Stimulated activated CD4-positive, alpha-beta T cell treated with anti-CD3 and anti-CD28 coated beads, Interleukin-4, amount 100 ng/mL, for 48 hours (primary cell): ENCODE measurements around the gene AGER.
"Not testable (repeated sequence)": the region's sequence is repeated elsewhere in the genome, so short reads cannot be mapped to it uniquely, and the experiment has no call there.

Experiments
- DNase-seq, 2 donors: peaks; one replicate each; pipeline ENCODE4 v3.0.0-alpha.2; 2020; ENCODE audit warnings: low read depth in 2 of 2

AGER gene

DNA sequence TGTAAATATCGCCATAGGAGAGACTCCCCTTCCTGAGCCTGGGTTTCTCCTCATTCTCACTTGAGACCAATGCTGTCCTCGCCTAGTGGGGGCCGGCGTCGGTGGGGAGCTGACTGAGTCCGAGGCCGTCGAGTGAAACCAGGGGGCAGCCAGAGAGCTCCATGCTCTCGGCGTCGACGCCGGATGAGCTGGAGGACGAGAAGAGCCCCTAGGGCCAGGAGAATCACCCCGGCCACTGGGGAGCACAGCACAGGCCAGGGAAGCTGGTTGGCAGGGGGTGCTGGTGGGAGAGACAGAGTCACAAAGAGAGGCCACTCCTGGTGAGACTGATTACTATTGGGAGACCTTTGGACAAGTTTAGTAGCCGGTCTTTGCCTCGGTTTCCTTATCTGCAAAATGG lies 14.8 kb upstream of the AGER start:
- no peak for DNase-seq

DNA sequence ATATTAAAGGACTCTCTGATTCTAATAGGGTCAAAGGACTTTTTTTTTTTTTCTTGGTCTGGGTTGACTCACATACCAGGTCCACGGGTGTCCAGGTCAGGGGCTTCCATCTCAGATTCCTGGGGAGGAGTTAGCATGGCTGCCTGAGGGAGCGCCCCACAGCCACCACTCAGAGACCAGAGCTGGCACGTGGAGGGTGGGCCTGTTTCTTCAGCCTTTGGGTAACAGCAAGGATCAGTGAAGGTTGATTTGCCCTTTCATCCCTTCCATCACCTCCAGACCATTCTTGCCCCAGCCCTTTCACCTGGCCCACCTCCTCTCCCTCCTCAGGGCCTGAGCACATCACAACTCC lies 14.3 kb upstream of the AGER start:
- no peak for DNase-seq

DNA sequence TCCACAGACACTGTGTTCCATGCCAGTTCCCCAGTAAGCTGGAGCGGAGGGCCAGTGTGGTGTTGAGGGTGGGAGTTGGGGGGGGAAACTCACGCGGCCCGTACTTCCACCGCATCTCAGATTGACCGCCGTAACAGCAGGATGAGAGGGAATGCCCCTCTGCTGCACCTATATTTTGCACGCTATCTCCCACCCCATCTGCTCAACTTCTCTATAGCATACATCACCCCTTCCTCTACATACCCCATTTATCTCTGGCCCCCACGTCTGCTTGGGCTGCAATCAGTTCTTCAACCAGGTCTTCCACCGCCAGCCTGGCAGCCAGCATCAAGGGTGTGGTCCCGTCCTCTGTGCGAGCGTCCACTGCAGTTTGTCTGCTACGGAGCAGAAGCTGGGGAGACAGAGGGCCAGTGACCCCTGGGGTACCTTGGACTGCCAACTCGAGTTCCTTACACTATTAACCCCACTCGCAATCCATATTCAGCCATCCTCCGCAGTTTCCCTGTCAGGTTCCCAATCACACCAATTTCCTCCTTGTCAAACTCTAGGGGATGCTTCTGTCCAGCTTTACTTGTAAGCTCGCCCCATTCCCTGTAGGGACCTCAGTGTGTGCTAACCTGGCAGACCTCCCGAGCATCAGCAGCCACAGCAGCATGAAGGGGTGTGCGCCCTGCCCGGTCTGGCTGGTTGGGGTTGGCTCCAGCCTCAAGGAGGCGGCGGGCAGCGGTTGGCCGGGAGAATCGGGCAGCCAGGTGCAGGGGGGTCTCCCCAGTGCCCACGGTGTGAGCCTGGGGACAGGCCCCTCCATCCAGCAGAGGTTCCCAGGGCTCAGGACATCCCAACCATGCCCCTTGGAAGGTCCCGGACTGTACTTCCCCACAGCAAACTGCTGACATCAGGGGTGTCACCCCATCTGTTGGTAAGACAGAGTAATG lies 12.9 kb upstream of the AGER start:
- no peak for DNase-seq

DNA sequence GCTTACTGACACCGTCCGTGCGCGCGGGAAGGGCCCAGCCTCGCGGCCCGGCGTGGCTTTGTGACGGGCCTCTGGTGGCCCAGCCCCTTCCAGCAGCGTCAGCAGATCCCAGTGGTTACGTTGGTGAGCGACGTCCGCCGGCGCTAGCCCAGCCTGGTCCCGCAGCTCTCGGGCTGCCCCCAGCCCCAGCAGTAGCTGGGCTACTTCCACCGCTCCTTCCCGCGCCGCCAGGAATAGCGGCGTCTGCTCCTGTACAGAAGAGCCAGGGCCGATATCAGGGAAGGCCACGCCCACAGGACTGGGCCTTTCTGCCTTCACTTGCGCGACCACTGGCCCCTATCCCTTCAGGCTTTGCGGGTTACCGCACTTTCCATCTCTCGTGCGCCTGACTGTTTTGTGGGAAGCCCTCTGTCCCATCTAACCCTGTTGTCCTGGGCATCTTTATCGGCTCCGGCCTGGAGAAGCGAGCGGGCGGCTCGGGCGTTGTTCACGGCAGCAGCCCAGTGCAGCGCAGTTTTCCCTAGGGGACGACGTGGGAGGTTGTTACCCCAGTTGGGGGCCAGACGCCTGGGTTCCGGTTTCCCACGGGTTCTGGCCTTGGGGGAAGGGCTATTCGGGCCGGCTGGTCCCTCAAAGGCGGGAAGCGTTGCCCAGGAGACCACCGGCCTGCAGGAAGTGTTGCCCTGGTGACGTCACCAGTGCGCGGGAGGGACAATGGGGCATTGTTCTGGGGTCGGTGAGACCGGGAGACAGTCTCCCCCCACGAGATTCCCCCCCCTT lies 12.0 kb upstream of the AGER start:
- DNase-seq: peak; percentile 57 to 60

DNA sequence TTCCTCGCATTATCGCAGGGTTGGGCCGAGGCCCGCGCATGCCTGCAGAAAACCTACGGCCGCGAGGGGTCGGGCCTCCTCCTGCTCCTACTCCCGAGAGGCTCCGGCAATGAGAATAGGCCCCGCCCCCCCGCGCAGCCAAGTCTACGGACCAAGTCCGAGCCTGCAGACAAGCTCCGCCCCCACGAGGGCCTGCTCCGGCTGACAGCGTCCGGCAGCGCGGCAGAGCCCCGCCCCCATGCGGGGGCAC lies 11.5 kb upstream of the AGER start:
- DNase-seq: peak; percentile 100

DNA sequence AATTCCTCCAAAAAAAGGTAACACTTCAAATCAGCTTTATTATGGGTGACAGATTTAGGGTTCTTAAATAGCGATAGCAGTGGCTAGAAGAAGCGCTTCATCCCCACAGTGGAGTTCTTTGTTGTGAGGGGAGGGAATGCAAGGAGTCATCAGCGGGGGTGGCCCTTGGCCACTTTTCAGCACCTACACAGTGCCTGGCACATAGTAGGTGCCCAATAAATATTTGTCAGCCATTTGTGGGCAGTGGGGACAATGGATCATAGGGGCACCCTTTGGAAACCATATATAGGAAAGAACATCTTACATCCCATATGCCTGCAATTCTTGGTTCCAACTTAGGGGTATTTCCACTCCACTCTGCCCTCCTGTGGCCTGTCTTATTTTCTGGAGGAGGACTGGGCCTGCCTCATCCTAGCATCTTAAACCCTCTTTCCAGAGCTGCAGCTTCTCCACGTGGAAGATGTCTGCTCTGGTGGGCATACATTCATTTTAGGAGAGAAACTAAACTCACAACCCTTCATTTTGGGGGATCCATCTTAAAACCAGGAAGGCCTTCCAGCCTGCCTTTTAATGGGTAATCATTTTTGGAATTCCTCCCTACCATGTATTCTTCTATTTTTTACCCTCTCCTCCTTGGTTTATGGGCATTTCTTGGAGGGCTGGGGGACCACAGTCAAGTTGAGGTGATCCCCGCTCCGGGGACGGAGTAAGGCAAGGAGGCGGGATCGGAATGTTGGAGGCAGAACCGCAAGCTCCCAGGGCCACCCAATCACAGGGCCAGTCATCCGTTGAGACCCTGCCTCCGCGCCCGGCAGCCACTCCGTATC lies 11.0 kb upstream of the AGER start:
- no peak for DNase-seq

DNA sequence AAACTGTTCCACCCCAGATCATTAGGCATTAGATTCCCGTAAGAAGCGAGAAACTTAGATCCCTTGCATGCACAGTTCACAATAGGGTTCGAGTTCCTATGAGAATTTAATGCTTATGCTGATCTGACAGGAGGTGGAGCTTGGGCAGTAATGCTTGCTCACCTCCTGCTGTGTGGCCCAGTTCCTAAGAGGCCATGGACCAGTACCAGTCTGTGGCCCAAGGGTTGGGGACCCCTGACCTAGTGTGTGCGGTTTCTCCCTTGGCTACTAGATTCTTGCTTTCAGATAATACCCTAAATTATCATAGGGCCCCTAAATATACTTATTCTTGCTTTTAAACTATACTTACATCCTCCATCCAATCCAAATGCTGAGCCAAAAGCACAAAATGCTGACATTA lies 10.3 kb upstream of the AGER start:
- no peak for DNase-seq

DNA sequence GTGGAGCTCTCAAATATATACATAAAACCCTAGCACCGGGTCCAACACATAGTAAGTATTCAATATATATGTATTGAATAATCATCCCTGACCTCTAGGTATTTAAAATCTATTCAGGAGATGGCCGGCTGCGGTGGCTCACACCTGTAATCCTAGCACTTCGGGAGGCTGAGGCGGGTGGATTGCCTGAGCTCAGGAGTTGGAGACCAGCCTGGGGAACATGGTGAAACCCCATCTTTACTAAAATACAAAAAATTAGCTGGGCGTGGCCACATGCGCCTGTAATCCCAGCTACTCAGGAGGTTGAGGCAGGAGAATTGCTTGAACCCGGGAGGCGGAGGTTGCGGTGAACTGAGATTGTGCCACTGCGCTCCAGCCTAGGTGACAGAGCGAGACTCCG lies 9.0 kb upstream of the AGER start:
- not testable (repeated sequence) for DNase-seq

DNA sequence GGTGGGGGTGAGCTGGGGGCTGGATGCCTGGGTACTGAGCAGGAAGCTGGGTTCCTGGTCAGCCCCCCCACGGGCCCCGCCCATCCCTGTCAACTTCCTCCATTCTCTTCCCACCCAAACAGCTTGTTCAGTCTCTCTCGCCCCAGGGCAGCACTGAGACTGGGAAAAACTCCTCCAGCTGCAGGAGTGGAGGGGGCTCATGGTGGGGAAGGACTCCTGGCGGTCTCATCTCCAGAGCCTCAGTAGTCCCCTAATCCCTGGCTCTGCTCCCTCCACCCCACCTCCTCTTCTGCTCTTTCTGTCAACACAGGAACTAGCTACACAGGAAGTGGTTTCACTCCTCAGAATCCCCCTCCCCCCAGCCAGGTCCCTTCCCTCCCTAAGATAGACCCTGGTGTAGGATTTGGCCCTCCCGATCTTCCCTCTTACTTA lies 8.6 kb upstream of the AGER start, which contains the start of gene GPSM3:
Gene GPSM3, minus strand, starts transcription at position 36 of the 432 bp plus-strand sequence. CDS start 130 bp downstream, outside the sequence.
- DNase-seq: peak in 1 of 2 donors; percentile 48

DNA sequence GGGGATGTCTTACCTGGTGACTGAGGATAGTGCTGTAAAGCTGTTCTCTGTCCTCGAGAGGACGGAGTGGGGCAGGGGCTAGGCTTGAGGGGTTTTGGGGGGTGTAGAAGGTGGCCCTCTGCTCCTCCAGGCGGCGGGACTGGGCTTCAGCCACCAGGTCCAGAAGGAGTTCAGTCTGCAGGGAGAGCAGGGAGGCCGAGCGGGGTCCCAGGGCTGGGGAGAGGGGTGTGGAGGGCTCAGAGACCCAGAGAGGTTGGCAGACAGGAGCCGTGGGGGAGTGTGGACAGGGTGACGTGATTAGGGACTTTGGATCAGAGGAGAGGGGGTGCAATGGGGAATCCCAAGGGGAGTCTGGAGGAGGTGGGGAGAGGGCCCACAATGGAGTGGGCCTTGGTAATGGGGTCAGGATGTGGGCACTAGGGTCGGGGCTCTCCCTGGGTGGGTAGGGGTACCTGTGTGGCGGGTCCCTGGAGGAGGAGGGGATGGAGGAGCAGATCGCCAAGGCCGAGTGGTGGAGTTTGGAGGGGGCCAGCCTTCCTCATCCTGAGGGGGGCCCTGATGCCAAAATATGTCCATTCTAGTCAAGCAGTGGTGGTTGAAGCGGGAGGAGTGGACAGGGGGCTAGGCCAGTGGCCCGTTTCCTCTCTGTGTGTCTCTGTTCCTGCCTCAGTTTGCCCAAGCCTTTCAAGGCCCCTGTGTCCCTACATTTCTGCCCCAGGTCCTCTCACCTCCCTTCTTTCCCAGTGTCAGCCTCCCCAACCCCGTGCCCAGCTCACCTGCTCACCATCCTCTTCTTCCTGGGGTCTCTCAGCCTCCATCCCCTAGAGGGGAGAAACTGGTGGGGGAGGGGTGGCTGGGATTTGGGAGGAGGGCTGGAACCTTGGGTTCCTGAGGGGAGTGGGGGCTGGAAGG lies 7.9 kb upstream of the AGER start:
- DNase-seq: no peak

DNA sequence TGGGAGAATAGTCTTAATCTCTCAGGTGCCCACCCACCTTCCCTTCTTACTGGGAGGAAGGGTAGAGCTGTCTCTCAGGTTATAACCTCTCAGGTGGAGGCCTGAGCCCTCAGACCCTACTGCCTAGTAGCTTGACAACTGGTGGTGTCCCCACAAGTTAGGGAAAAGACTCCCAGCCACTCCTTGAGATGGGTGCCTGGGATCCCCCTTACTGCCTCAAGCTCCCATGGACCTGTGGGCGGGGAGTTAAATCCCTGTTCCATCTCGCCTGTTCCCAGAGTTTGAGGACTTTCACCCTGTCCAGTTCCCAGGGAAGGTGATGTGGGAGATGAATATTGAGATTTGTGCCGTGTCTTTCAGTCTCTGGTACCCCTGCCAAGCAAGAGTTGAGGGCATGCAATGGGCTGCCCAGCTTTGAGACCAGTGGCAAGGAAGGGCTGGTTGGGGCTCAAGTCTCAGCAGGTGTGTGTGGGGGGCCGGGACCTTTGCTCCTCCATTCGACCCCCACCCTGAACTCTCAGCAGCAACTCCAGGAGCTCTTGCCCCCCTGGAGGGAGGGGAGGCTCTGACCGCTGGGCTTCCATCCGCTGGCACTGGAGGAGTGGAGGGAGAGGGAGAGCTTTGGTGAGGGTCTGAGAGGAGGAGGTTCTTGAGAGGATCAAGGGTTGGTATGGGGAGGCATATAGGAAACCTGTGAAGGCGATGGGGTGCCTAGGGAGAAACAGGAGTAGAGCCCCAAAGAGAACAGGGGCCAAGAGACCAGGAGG lies 7.0 kb upstream of the AGER start:
- DNase-seq: no peak

DNA sequence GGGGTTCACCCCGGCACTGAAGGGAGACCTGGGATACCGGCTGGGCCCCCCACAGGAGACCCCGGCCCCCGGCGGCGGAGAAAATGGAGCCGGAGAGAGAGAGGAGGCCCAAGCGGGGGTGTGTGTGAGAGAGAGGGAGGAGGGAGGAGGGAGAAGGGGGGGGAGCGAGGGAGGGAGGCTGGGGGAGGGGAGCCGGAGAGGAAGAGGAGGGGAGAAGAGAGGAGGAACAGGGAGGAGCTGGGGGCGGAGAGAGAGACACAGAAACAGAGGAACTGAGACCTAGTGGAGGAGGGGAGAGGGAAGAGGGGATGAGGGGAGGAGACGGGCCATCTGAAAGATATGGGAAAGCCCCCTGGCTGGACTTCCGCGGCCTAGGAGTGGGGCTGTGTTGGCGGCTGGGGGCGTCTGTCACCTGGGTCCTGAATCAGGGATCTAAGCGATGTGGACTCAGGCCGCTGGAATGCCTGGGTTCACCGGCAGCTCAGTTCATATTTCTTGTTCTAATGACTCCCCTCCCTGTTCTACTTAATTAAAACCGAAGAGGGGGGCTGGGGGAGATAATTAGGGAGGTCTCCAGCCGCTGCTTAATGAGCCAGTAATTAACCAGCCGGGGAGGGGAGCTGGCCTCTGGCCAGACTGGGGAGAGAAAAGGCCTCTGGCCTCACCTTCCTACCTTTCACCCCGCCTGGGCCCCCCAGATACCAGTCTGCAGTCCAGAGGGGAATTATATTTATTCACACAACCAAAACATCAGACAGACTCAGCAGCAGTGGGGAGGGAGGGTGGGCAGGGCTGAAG lies 6.2 kb upstream of the AGER start, which contains the start of gene PBX2:
Gene PBX2, minus strand, starts transcription at position 149 of the 798 bp plus-strand sequence. CDS start 287 bp downstream, outside the sequence.
- DNase-seq: peak; percentile 68 to 86

DNA sequence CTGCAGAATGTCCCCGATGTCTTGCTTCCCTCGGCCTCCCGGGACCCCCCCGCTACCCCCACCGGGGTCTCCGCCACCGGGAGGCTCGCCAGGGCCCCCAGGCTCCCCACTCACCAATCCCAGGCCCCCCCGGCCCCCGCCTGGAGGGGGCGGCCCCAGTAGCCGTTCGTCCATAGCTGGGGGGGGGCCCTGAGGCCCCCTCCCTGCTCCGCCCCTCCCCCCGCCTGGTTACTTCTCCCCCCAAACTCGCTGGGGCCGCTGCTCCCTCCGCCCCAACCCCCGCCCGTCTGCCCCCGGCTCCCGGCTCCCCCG lies 5.6 kb upstream of the AGER start:
- DNase-seq: no peak

DNA sequence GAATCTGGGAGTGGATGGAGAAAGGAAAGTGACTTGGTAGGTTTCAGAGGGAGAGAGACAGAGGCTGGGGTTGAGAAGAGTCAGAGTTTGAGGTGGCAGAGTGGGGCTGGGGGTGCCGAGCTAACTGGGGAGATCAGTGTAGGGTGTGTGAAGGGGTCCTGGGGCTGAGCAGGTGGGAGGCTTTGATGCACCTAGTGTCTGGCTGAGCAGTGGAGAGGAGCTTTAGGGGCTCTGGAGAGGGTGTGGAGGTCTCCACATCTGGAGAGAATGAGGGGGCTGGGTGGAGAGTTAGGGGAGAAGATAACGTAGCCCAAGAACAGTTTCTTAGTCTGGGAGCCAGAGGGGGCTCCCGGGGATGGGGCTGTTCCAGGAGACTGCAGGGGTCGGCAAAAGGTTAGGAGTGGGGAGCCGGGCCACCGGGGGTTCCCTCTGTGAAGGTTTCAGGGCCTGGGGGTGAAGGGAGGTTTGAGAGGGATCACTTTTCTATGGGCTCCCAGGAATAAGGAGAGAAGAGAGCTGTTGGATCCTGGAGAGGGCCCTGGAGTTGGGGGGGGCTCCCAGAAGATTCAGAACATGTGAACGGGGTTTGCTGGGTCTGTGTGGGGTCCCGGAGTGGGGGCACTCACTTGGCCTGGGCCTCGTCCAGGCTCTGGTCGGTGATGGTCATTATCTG lies 5.2 kb upstream of the AGER start:
- DNase-seq: no peak

DNA sequence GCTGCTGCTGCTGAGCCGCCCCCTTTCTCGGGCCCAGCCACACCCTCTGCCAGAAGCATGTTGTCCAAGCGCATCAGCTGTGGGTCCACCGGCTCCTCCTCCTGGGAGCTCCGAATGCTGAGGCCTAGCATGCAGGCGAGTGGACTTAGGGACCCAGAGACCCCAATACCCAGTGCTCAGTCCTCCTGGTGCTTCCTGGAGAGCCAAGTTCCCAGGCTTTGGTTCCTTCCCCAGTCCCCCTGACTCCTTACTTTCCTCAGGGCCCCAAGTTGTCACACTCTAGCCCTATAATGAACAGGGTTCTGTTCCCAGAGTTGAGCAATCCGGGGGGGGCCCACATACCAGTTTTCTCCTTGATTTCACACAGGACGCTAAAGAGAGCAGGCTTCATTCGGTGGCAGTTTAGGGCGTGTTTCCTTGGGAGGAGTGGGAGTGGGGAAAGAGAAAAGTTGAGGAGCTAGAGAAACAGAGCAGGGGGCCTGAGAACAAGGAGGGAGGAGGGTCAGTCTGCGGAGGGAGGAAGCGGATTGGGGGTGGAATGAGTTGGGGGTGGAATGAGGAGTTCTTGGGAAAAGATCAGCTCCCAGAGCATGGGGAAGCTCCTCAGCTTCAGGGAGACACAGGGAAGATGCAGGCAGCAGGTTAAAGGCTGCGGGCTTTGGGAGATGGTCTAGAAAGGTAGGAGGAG lies 4.5 kb upstream of the AGER start:
- no peak for DNase-seq

DNA sequence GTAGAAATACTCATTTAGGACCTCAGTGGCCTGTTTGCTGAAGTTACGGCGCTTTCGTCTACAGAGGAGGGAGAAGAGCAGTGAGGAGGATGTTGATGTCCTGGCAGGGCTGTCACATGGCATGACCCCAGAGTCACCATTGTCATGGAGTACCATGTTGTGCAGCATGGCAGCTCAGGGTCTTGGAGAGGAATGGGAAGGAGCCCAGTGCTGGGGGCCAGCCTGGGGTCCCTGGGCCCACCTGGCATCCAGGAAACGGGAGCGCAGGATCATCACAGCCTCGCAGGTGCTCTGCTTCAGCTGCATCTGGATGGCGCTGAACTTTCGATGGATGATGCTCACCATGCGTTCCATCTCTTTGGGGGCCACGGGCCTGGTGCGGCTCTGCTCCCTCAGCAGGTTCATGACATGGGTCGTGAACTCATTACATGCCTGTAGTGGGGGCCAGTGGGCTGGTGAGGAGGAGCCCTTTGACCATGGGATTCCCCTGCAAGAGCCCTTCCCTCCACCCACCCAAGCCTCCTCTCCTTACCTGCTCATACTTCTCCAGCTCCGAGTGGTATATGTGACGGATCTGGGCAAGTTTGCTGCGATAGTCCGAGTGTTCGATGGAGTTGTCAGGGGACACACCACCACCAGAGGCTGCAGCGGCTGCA lies 3.8 kb upstream of the AGER start:
- not testable (repeated sequence) for DNase-seq

DNA sequence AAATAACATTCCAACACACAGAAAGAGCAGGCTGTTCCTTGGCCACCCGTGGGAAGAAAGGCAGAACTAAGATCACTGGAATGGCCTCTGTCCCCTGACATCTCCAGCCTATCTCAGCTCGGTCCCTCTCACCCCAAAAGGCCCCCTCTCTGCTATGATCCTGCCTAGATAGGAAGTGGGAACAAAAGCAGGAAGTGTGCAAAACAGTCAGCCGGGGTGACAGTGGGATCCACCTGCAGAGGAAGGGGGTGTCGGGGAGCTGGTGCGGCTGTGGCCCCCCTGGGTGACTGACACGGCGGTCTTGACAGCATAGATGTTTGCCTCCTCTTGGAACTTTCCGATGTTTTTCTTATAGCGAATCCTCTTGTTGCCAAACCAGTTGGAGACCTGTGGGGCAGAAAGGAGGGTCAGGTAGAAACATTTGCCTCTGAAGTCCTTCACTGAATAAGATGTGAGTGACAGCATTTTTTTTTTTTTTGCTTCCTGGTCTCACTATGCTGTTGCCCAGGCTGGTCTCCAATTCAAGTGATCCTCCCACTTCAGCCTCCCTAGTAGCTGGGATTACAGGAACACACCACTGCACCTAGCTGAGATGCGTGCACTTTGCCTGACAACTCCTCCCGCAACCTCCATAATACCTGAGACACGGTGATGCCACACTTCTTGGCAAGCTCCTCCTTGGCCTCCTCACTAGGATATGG lies 3.1 kb upstream of the AGER start:
- no peak for DNase-seq
